ENCODE results near the gene SLC16A7.
"Not testable (repeated sequence)": the region's sequence is repeated elsewhere in the genome, so short reads cannot be mapped to it uniquely, and the experiment has no call there.

Gene SLC16A7

GRCh38 chr12:59742841-59743240 lies 147.0 kb downstream of the SLC16A7 start:
- TF ChIP-seq TARDBP (IDR thresholded peaks at IDR 0.05) (no peak), ZNF384 (IDR thresholded peaks at IDR 0.05) (no peak), HDGF (IDR thresholded peaks at IDR 0.05; ENCODE audit: borderline replicate concordance) (no peak), ARNT (IDR thresholded peaks at IDR 0.05) (no peak), CTBP1 (IDR thresholded peaks at IDR 0.05; ENCODE audit: borderline replicate concordance) (no peak), ELF4 (IDR thresholded peaks at IDR 0.05) (no peak), NFRKB (IDR thresholded peaks at IDR 0.05) (no peak)
- DNase-seq (ENCODE audit: extremely low spot score) = no peak
- ChIA-PET POLR2A (no interaction called here), CTCF (interaction anchor here (0.7 kb wide), 1 partner anchor 116 kb away, joined by 4 read pairs; no protein-coding TSS in a partner anchor)

GRCh38 chr12:59744564-59744963 lies 148.7 kb downstream of the SLC16A7 start:
- TF ChIP-seq SP1 (IDR thresholded peaks at IDR 0.05) (no peak), FOXK2 (IDR thresholded peaks at IDR 0.05) (no peak), L3MBTL2 (conservative IDR thresholded peaks at IDR 0.05) (no peak), NFRKB (IDR thresholded peaks at IDR 0.05) (no peak), ARNT (IDR thresholded peaks at IDR 0.05) (no peak), FOXM1 (IDR thresholded peaks at IDR 0.05; ENCODE audit: borderline replicate concordance) (no peak), PKNOX1 (IDR thresholded peaks at IDR 0.05) (no peak), LEF1 (IDR thresholded peaks at IDR 0.05; ENCODE audit: borderline replicate concordance) (no peak)
- POLR2A ChIA-PET = no interaction called here
- CTCF ChIA-PET = no interaction called here

DNA sequence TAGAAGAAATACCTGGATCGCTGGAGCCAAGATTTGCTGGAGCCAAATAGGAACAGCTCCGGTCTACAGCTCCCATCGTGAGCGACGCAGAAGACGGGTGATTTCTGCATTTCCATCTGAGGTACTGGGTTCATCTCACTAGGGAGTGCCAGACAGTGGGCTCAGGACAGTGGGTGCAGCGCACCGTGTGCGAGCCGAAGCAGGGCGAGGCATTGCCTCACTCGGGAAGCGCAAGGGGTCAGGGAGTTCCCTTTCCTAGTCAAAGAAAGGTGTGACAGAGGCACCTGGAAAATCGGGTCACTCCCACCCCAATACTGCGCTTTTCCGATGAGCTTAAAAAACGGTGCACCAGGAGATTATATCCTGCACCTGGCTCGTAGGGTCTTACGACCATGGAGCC lies 155.3 kb downstream of the SLC16A7 start:
- POLR2A ChIA-PET, CTCF ChIA-PET: not testable (repeated sequence)

More at GRCh38 chr12:59744564-59744963, 148.7 kb downstream of the SLC16A7 start:
- no peak for DNase-seq (ENCODE audit: extremely low spot score)

GRCh38 chr12:59761542-59761941 lies 165.7 kb downstream of the SLC16A7 start:
- no peak for DNase-seq (ENCODE audit: extremely low spot score)
- no peak for TF ChIP-seq BHLHE40 (IDR thresholded peaks at IDR 0.05; ENCODE audit: borderline replicate concordance)
- no peak for TF ChIP-seq SUZ12 (IDR thresholded peaks at IDR 0.05)
- TF ChIP-seq L3MBTL2 (conservative IDR thresholded peaks at IDR 0.05) = no peak
- no peak for TF ChIP-seq ARNT (IDR thresholded peaks at IDR 0.05)
- TF ChIP-seq SP1 (IDR thresholded peaks at IDR 0.05) = no peak
- TF ChIP-seq HDGF (IDR thresholded peaks at IDR 0.05; ENCODE audit: borderline replicate concordance) = no peak
- no peak for TF ChIP-seq TARDBP (IDR thresholded peaks at IDR 0.05)
- no peak for TF ChIP-seq CTBP1 (IDR thresholded peaks at IDR 0.05; ENCODE audit: borderline replicate concordance)
- TF ChIP-seq ZNF384 (IDR thresholded peaks at IDR 0.05) = no peak
- no peak for TF ChIP-seq PKNOX1 (IDR thresholded peaks at IDR 0.05)
- TF ChIP-seq NFRKB (IDR thresholded peaks at IDR 0.05) = no peak
- no peak for TF ChIP-seq FOXM1 (IDR thresholded peaks at IDR 0.05; ENCODE audit: borderline replicate concordance)
- CTCF ChIA-PET = no interaction called here
- POLR2A ChIA-PET = no interaction called here

More for the DNA sequence above, 155.3 kb downstream of the SLC16A7 start:
- not testable (repeated sequence) for DNase-seq (ENCODE audit: extremely low spot score)

DNA sequence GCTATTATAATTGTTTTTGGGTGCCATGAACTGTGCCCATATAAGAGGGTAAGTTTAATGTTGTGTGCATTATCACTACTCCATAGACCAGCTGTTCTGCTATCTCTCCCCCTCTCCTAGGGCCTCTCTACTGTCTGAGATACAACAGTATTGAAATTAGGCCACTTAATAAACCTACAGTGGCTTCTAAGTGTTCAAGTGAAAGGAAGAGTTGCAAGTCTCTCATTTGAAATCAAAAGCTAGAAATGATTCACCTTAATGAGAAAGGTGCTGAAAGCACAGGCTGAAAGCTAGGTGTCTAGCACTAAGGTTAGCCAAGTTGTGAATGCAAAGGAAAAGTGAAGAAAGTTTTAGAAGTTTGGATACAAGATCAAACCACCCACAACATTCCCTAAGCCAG lies 168.0 kb downstream of the SLC16A7 start:
- no peak for DNase-seq (ENCODE audit: extremely low spot score)
- TF ChIP-seq FOXK2 (IDR thresholded peaks at IDR 0.05) (no peak), TARDBP (IDR thresholded peaks at IDR 0.05) (no peak), ELF4 (IDR thresholded peaks at IDR 0.05) (no peak), ZNF384 (IDR thresholded peaks at IDR 0.05) (no peak), SP1 (IDR thresholded peaks at IDR 0.05) (no peak), LEF1 (IDR thresholded peaks at IDR 0.05; ENCODE audit: borderline replicate concordance) (no peak), FOXM1 (IDR thresholded peaks at IDR 0.05; ENCODE audit: borderline replicate concordance) (no peak), FOXA1 (IDR thresholded peaks at IDR 0.05) (no peak), BHLHE40 (IDR thresholded peaks at IDR 0.05; ENCODE audit: borderline replicate concordance) (no peak), SUZ12 (IDR thresholded peaks at IDR 0.05) (no peak), HDGF (IDR thresholded peaks at IDR 0.05; ENCODE audit: borderline replicate concordance) (no peak), CTBP1 (IDR thresholded peaks at IDR 0.05; ENCODE audit: borderline replicate concordance) (no peak), ARNT (IDR thresholded peaks at IDR 0.05) (no peak), PKNOX1 (IDR thresholded peaks at IDR 0.05) (no peak), L3MBTL2 (conservative IDR thresholded peaks at IDR 0.05) (no peak)
- POLR2A ChIA-PET = no interaction called here
- CTCF ChIA-PET = no interaction called here

- POLR2A ChIA-PET = no interaction called here
- no peak for DNase-seq (ENCODE audit: extremely low spot score)
- TF ChIP-seq TARDBP (IDR thresholded peaks at IDR 0.05) = no peak
- no peak for TF ChIP-seq CTBP1 (IDR thresholded peaks at IDR 0.05; ENCODE audit: borderline replicate concordance)
- no peak for TF ChIP-seq FOXK2 (IDR thresholded peaks at IDR 0.05)
- no peak for TF ChIP-seq FOXA1 (IDR thresholded peaks at IDR 0.05)
- no peak for TF ChIP-seq NFRKB (IDR thresholded peaks at IDR 0.05)
- no peak for TF ChIP-seq HDGF (IDR thresholded peaks at IDR 0.05; ENCODE audit: borderline replicate concordance)
- no peak for TF ChIP-seq LEF1 (IDR thresholded peaks at IDR 0.05; ENCODE audit: borderline replicate concordance)
- no peak for TF ChIP-seq ZNF384 (IDR thresholded peaks at IDR 0.05)
- no peak for TF ChIP-seq L3MBTL2 (conservative IDR thresholded peaks at IDR 0.05)
- no peak for TF ChIP-seq FOXM1 (IDR thresholded peaks at IDR 0.05; ENCODE audit: borderline replicate concordance)
- no peak for TF ChIP-seq BHLHE40 (IDR thresholded peaks at IDR 0.05; ENCODE audit: borderline replicate concordance)
- TF ChIP-seq SUZ12 (IDR thresholded peaks at IDR 0.05) = no peak
- TF ChIP-seq ELF4 (IDR thresholded peaks at IDR 0.05) = no peak
- no peak for TF ChIP-seq PKNOX1 (IDR thresholded peaks at IDR 0.05)
- CTCF ChIA-PET = no interaction called here
Observed at GRCh38 chr12:59768031-59768430, 172.2 kb downstream of the SLC16A7 start.

Data from HEK293T (cell line).